Measurements from ENCODE around the gene CDK2AP2.

Gene CDK2AP2

GRCh38 chr11:67539550-67539949 lies 31.6 kb upstream of the CDK2AP2 start:
- POLR2A ChIA-PET, result no interaction called here
- CTCF ChIA-PET, result no interaction called here
- no peak for DNase-seq (ENCODE audit: extremely low spot score)
- TF ChIP-seq LEF1 (IDR thresholded peaks at IDR 0.05; ENCODE audit: borderline replicate concordance), result no peak
- TF ChIP-seq ARNT (IDR thresholded peaks at IDR 0.05), result no peak
- TF ChIP-seq TARDBP (IDR thresholded peaks at IDR 0.05), result no peak
- TF ChIP-seq FOXK2 (IDR thresholded peaks at IDR 0.05), result no peak
- TF ChIP-seq PKNOX1 (IDR thresholded peaks at IDR 0.05), result no peak
- no peak for TF ChIP-seq BHLHE40 (IDR thresholded peaks at IDR 0.05; ENCODE audit: borderline replicate concordance)
- TF ChIP-seq SP1 (IDR thresholded peaks at IDR 0.05), result no peak
- TF ChIP-seq FOXA1 (IDR thresholded peaks at IDR 0.05), result no peak
- no peak for TF ChIP-seq SUZ12 (IDR thresholded peaks at IDR 0.05)
- no peak for TF ChIP-seq L3MBTL2 (conservative IDR thresholded peaks at IDR 0.05)
- no peak for TF ChIP-seq ELF4 (IDR thresholded peaks at IDR 0.05)
- no peak for TF ChIP-seq CTBP1 (IDR thresholded peaks at IDR 0.05; ENCODE audit: borderline replicate concordance)
- TF ChIP-seq ZNF384 (IDR thresholded peaks at IDR 0.05), result no peak

GRCh38 chr11:67538823-67539505 lies 31.0 kb upstream of the CDK2AP2 start:
- TF ChIP-seq SUZ12 (IDR thresholded peaks at IDR 0.05), result no peak
- TF ChIP-seq ARNT (IDR thresholded peaks at IDR 0.05), result no peak
- TF ChIP-seq HDGF (IDR thresholded peaks at IDR 0.05; ENCODE audit: borderline replicate concordance), result no peak
- no peak for TF ChIP-seq SP1 (IDR thresholded peaks at IDR 0.05)
- TF ChIP-seq FOXA1 (IDR thresholded peaks at IDR 0.05), result no peak
- TF ChIP-seq CTBP1 (IDR thresholded peaks at IDR 0.05; ENCODE audit: borderline replicate concordance), result no peak
- no peak for TF ChIP-seq ZNF384 (IDR thresholded peaks at IDR 0.05)
- no peak for TF ChIP-seq L3MBTL2 (conservative IDR thresholded peaks at IDR 0.05)
- no peak for TF ChIP-seq NFRKB (IDR thresholded peaks at IDR 0.05)
- no peak for TF ChIP-seq ELF4 (IDR thresholded peaks at IDR 0.05)
- TF ChIP-seq PKNOX1 (IDR thresholded peaks at IDR 0.05), result no peak
- TF ChIP-seq FOXM1 (IDR thresholded peaks at IDR 0.05; ENCODE audit: borderline replicate concordance), result no peak
- no peak for TF ChIP-seq TARDBP (IDR thresholded peaks at IDR 0.05)
- TF ChIP-seq LEF1 (IDR thresholded peaks at IDR 0.05; ENCODE audit: borderline replicate concordance), result no peak
- no peak for TF ChIP-seq FOXK2 (IDR thresholded peaks at IDR 0.05)
- TF ChIP-seq BHLHE40 (IDR thresholded peaks at IDR 0.05; ENCODE audit: borderline replicate concordance), result no peak
- POLR2A ChIA-PET, result no interaction called here

GRCh38 chr11:67538306-67538705 lies 30.3 kb upstream of the CDK2AP2 start:
- TF ChIP-seq TARDBP (IDR thresholded peaks at IDR 0.05), result no peak
- ChIA-PET POLR2A (no interaction called here), CTCF (no interaction called here)
- no peak for DNase-seq (ENCODE audit: extremely low spot score)

More at GRCh38 chr11:67538823-67539505, 31.0 kb upstream of the CDK2AP2 start:
- CTCF ChIA-PET, result no interaction called here
- no peak for DNase-seq (ENCODE audit: extremely low spot score)

- DNase-seq (ENCODE audit: extremely low spot score), result no peak
- ChIA-PET CTCF (interaction anchor here (0.6 kb wide), 1 partner anchor 20 kb away, joined by 3 read pairs; no protein-coding TSS in a partner anchor), POLR2A (no interaction called here)
- TF ChIP-seq SP1 (IDR thresholded peaks at IDR 0.05) (no peak), BHLHE40 (IDR thresholded peaks at IDR 0.05; ENCODE audit: borderline replicate concordance) (no peak), HDGF (IDR thresholded peaks at IDR 0.05; ENCODE audit: borderline replicate concordance) (no peak), FOXK2 (IDR thresholded peaks at IDR 0.05) (no peak), ARNT (IDR thresholded peaks at IDR 0.05) (no peak), NFRKB (IDR thresholded peaks at IDR 0.05) (no peak), L3MBTL2 (conservative IDR thresholded peaks at IDR 0.05) (no peak), FOXM1 (IDR thresholded peaks at IDR 0.05; ENCODE audit: borderline replicate concordance) (no peak), TARDBP (IDR thresholded peaks at IDR 0.05) (no peak), ZNF384 (IDR thresholded peaks at IDR 0.05) (no peak), CTBP1 (IDR thresholded peaks at IDR 0.05; ENCODE audit: borderline replicate concordance) (no peak), FOXA1 (IDR thresholded peaks at IDR 0.05) (no peak), SUZ12 (IDR thresholded peaks at IDR 0.05) (no peak), LEF1 (IDR thresholded peaks at IDR 0.05; ENCODE audit: borderline replicate concordance) (no peak)
These were observed 27.6 kb upstream of the CDK2AP2 start for GRCh38 chr11:67535561-67535960.

- ChIA-PET CTCF (no interaction called here), POLR2A (no interaction called here)
- no peak for DNase-seq (ENCODE audit: extremely low spot score)
- TF ChIP-seq ZNF384 (IDR thresholded peaks at IDR 0.05), result no peak
- TF ChIP-seq FOXA1 (IDR thresholded peaks at IDR 0.05), result no peak
- TF ChIP-seq ARNT (IDR thresholded peaks at IDR 0.05), result no peak
- no peak for TF ChIP-seq SUZ12 (IDR thresholded peaks at IDR 0.05)
- no peak for TF ChIP-seq SP1 (IDR thresholded peaks at IDR 0.05)
- no peak for TF ChIP-seq ELF4 (IDR thresholded peaks at IDR 0.05)
- TF ChIP-seq PKNOX1 (IDR thresholded peaks at IDR 0.05), result no peak
- no peak for TF ChIP-seq LEF1 (IDR thresholded peaks at IDR 0.05; ENCODE audit: borderline replicate concordance)
- no peak for TF ChIP-seq L3MBTL2 (conservative IDR thresholded peaks at IDR 0.05)
- no peak for TF ChIP-seq FOXM1 (IDR thresholded peaks at IDR 0.05; ENCODE audit: borderline replicate concordance)
- no peak for TF ChIP-seq TARDBP (IDR thresholded peaks at IDR 0.05)
- no peak for TF ChIP-seq FOXK2 (IDR thresholded peaks at IDR 0.05)
These were observed 26.2 kb upstream of the CDK2AP2 start for GRCh38 chr11:67534070-67534679.

GRCh38 chr11:67532889-67533288 lies 24.9 kb upstream of the CDK2AP2 start:
- POLR2A ChIA-PET, result no interaction called here
- DNase-seq (ENCODE audit: extremely low spot score), result no peak
- no peak for TF ChIP-seq FOXA1 (IDR thresholded peaks at IDR 0.05)
- no peak for TF ChIP-seq FOXK2 (IDR thresholded peaks at IDR 0.05)
- TF ChIP-seq L3MBTL2 (conservative IDR thresholded peaks at IDR 0.05), result no peak
- no peak for TF ChIP-seq SP1 (IDR thresholded peaks at IDR 0.05)
- TF ChIP-seq BHLHE40 (IDR thresholded peaks at IDR 0.05; ENCODE audit: borderline replicate concordance), result no peak
- TF ChIP-seq ELF4 (IDR thresholded peaks at IDR 0.05), result no peak
- no peak for TF ChIP-seq CTBP1 (IDR thresholded peaks at IDR 0.05; ENCODE audit: borderline replicate concordance)
- TF ChIP-seq NFRKB (IDR thresholded peaks at IDR 0.05), result no peak
- TF ChIP-seq ZNF384 (IDR thresholded peaks at IDR 0.05), result no peak
- CTCF ChIA-PET, result interaction anchor here (0.7 kb wide), 1 partner anchor 482 kb away, joined by 3 read pairs; no protein-coding TSS in a partner anchor

All from HEK293T (cell line).